NCI-H2196 (cell line): ENCODE measurements around the gene TCFL5.

Experiments
- DNase-seq: peaks from one replicate; lab custom pipeline; 2025; ENCODE audit not compliant: unreplicated experiment; lab: John Stamatoyannopoulos, UW

TCFL5 gene

GRCh38 chr20:62861726-62862336, at the start of gene TCFL5:
Gene TCFL5, minus strand, starts transcription at chr20:62861822. Its CDS starts 152 bp downstream, at chr20:62861670.
- peak; percentile 91 for DNase-seq

GRCh38 chr20:62910777-62911497, 49.3 kb upstream of the TCFL5 start:
- DNase-seq, result no peak

GRCh38 chr20:62910217-62910766, 48.7 kb upstream of the TCFL5 start:
- DNase-seq, result no peak

GRCh38 chr20:62908971-62909791, 47.6 kb upstream of the TCFL5 start:
- peak; percentile 28 for DNase-seq

- no peak for DNase-seq
These were observed 46.0 kb upstream of the TCFL5 start for GRCh38 chr20:62907384-62908317.

- no peak for DNase-seq
These were observed 45.2 kb upstream of the TCFL5 start for GRCh38 chr20:62906647-62907375.

- DNase-seq, result no peak
These were observed 44.6 kb upstream of the TCFL5 start for GRCh38 chr20:62906209-62906608.

GRCh38 chr20:62905536-62906117, 44.0 kb upstream of the TCFL5 start:
- DNase-seq, result no peak

GRCh38 chr20:62902926-62903615, 41.4 kb upstream of the TCFL5 start:
- DNase-seq, result no peak

GRCh38 chr20:62901891-62902290, 40.3 kb upstream of the TCFL5 start:
- DNase-seq, result no peak

- DNase-seq, result peak; percentile 65
These were observed 39.3 kb upstream of the TCFL5 start for GRCh38 chr20:62900692-62901584.

GRCh38 chr20:62900052-62900691, 38.5 kb upstream of the TCFL5 start:
- DNase-seq, result peak; percentile 83

GRCh38 chr20:62899633-62900051, 38.0 kb upstream of the TCFL5 start:
- no peak for DNase-seq

GRCh38 chr20:62898970-62899632, 37.5 kb upstream of the TCFL5 start:
- no peak for DNase-seq

- DNase-seq, result no peak
These were observed 36.7 kb upstream of the TCFL5 start for GRCh38 chr20:62898093-62898964.

GRCh38 chr20:62897666-62898065, 36.0 kb upstream of the TCFL5 start:
- no peak for DNase-seq
